22Rv1 (cell line): ENCODE results near the gene EBPL.

Source experiments
- ZFX ChIP-seq: fragments of 450-650 bp; IDR thresholded peaks from 2 replicates; pipeline ENCODE4 v1.6.1; 2017; ENCODE audit warnings: antibody characterized with exemption, borderline replicate concordance
- TF ChIP-seq, protein P1 (sequence below): fragments of 450-650 bp; IDR thresholded peaks from 2 replicates; pipeline ENCODE4 v1.5.1; 2017; ENCODE audit warnings: mild to moderate bottlenecking

DNA sequence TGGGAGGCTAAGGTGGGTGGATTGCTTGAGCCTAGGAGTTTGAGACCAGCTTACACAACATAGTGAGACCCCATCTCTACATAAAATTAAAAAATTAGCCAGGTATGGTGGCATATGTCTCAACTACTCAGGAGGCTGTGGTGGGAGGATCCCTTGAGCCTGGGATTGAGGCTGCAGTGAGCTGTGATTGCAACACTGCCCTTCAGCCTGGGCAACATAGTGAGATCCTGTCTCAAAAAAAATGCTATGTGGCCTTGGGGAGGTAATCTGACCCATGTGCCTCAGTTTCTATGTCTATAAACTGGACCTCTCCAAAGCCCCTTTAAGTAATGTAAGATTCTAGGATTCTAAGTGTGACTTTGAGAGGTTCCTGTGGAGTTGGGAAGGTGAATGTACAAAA lies 37.8 kb downstream of the EBPL start:
- TF ChIP-seq, protein P1, sequence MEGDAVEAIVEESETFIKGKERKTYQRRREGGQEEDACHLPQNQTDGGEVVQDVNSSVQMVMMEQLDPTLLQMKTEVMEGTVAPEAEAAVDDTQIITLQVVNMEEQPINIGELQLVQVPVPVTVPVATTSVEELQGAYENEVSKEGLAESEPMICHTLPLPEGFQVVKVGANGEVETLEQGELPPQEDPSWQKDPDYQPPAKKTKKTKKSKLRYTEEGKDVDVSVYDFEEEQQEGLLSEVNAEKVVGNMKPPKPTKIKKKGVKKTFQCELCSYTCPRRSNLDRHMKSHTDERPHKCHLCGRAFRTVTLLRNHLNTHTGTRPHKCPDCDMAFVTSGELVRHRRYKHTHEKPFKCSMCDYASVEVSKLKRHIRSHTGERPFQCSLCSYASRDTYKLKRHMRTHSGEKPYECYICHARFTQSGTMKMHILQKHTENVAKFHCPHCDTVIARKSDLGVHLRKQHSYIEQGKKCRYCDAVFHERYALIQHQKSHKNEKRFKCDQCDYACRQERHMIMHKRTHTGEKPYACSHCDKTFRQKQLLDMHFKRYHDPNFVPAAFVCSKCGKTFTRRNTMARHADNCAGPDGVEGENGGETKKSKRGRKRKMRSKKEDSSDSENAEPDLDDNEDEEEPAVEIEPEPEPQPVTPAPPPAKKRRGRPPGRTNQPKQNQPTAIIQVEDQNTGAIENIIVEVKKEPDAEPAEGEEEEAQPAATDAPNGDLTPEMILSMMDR = no peak
- no peak for TF ChIP-seq ZFX
